Medulla oblongata (tissue), 1 donor: Measurements from ENCODE around the gene SGO2.
"Not testable (repeated sequence)": the region's sequence is repeated elsewhere in the genome, so short reads cannot be mapped to it uniquely, and the experiment has no call there.

ENCODE experiments used
- DNase-seq: peaks from one replicate; pipeline ENCODE4 v3.0.0-alpha.2; 2015; ENCODE audit errors: extremely low spot score

Gene SGO2

GRCh38 chr2:200525066-200525465 is 941 bp upstream of the SGO2 start:
- DNase-seq: no peak

GRCh38 chr2:200525551-200525881 is 491 bp upstream of the SGO2 start:
- no peak for DNase-seq

GRCh38 chr2:200528228-200528627 is 2.2 kb downstream of the SGO2 start:
- DNase-seq: no peak

- DNase-seq: no peak
Observed at GRCh38 chr2:200533754-200534153, 7.7 kb downstream of the SGO2 start.

- no peak for DNase-seq
Observed at GRCh38 chr2:200534572-200534971, 8.6 kb downstream of the SGO2 start.

- DNase-seq: no peak
Observed at GRCh38 chr2:200538139-200538538, 12.1 kb downstream of the SGO2 start.

- DNase-seq: no peak
Observed at GRCh38 chr2:200540793-200541192, 14.8 kb downstream of the SGO2 start.

GRCh38 chr2:200566596-200566995 is 40.6 kb downstream of the SGO2 start:
- DNase-seq: not testable (repeated sequence)

- DNase-seq: no peak
Observed at GRCh38 chr2:200567932-200568331, 41.9 kb downstream of the SGO2 start.

GRCh38 chr2:200575957-200576356 is 50.0 kb downstream of the SGO2 start:
- DNase-seq: no peak

- DNase-seq: no peak
Observed at GRCh38 chr2:200577027-200577426, 51.0 kb downstream of the SGO2 start.

- DNase-seq: peak; percentile 6
Observed at GRCh38 chr2:200578778-200579177, 52.8 kb downstream of the SGO2 start.

- DNase-seq: no peak
Observed at GRCh38 chr2:200584639-200585038, 58.6 kb downstream of the SGO2 start.

- DNase-seq: peak; percentile 3
Observed at GRCh38 chr2:200585340-200585729, 59.3 kb downstream of the SGO2 start.

- peak; percentile 43 for DNase-seq
Observed at GRCh38 chr2:200585730-200586643, 60.0 kb downstream of the SGO2 start, which contains the start of gene AOX1. Gene AOX1, plus strand, starts transcription at chr2:200586014. Its CDS starts 95 bp downstream, at chr2:200586109.

GRCh38 chr2:200586644-200586975 is 60.6 kb downstream of the SGO2 start:
- DNase-seq: no peak

GRCh38 chr2:200587007-200587616 is 61.1 kb downstream of the SGO2 start:
- DNase-seq: no peak

- DNase-seq: no peak
Observed at GRCh38 chr2:200588076-200588678, 62.2 kb downstream of the SGO2 start.

GRCh38 chr2:200590090-200590489 is 64.1 kb downstream of the SGO2 start:
- DNase-seq: no peak

GRCh38 chr2:200591308-200591707 is 65.3 kb downstream of the SGO2 start:
- no peak for DNase-seq

GRCh38 chr2:200592406-200593075 is 66.5 kb downstream of the SGO2 start:
- no peak for DNase-seq

- no peak for DNase-seq
Observed at GRCh38 chr2:200593905-200594304, 67.9 kb downstream of the SGO2 start.
